ENCODE data around the gene LHFPL4. TPM values are rescaled to one million over a fixed set of nuclear protein-coding genes. Genes with fewer than 3 reads are reported as not detected.
A peak's percentile ranks its signal among the peaks of the same experiment; 100 is the strongest.
"Not testable (repeated sequence)": the region's sequence is repeated elsewhere in the genome, so short reads cannot be mapped to it uniquely, and the experiment has no call there.

The LHFPL4 gene
- total RNA-seq: not detected

- H3K4me1 Mint-ChIP-seq (ENCODE audit: low read depth): peaks cover 5% of the 10 kb centered on the region
- TF ChIP-seq, protein P1, sequence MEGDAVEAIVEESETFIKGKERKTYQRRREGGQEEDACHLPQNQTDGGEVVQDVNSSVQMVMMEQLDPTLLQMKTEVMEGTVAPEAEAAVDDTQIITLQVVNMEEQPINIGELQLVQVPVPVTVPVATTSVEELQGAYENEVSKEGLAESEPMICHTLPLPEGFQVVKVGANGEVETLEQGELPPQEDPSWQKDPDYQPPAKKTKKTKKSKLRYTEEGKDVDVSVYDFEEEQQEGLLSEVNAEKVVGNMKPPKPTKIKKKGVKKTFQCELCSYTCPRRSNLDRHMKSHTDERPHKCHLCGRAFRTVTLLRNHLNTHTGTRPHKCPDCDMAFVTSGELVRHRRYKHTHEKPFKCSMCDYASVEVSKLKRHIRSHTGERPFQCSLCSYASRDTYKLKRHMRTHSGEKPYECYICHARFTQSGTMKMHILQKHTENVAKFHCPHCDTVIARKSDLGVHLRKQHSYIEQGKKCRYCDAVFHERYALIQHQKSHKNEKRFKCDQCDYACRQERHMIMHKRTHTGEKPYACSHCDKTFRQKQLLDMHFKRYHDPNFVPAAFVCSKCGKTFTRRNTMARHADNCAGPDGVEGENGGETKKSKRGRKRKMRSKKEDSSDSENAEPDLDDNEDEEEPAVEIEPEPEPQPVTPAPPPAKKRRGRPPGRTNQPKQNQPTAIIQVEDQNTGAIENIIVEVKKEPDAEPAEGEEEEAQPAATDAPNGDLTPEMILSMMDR (IDR thresholded peaks at IDR 0.05): no peak
- H3K27ac Mint-ChIP-seq: no peak within 1 kb of the TSS
- H3K36me3 Mint-ChIP-seq (ENCODE audit: low read depth): peaks cover 2% of the 10 kb centered on the region
- peaks cover 46% of the 10 kb centered on the region for H3K27me3 Mint-ChIP-seq
- H3K4me3 Mint-ChIP-seq: no peak within 1 kb of the TSS
- peaks cover 7% of the 10 kb centered on the region for H3K9me3 Mint-ChIP-seq
- DNase-seq: no peak
- ATAC-seq: peak; percentile 20
- intact Hi-C loops (cut with micrococcal nuclease): no loop called here
- ChIA-PET POLR2A (no interaction called here), CTCF (no interaction called here)
Measured at GRCh38 chr3:9553021-9553947, at the start of gene LHFPL4. Gene LHFPL4 (minus strand): TSS chr3:9553822. CDS start chr3:9552679, 1,143 bp downstream.

DNA sequence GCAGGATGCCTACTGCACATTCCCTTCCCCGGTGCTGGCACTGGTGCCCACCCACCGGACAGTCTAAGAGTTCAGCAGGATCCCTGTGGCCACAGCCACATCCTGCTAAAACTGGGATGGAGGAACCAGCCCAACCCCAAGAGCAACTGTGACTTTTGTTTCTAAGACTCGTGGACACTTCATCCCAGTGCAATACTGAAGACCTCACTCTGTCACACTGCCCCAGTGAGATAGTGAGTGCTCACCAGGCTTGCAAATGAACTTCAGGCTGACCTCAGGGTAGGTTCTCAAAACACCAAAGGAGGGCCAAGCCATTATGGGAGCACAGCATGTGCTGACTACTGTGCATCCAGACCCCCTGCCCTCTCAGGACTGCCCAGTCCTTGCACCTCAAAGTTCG lies 49.0 kb upstream of the LHFPL4 start:
- Mint-ChIP-seq H3K27me3 (peaks cover 44% of the 10 kb centered on the region), H3K9me3 (peaks cover 9% of the 10 kb centered on the region), H3K36me3 (ENCODE audit: low read depth) (no peaks in the 10 kb centered on the region), H3K4me1 (ENCODE audit: low read depth) (peaks cover 2% of the 10 kb centered on the region), H3K27ac (no peak overlapping the region), H3K4me3 (no peak overlapping the region)
- CTCF ChIA-PET: no interaction called here
- intact Hi-C loops (cut with micrococcal nuclease): no loop called here
- TF ChIP-seq, protein P1 (IDR thresholded peaks at IDR 0.05): no peak
- ATAC-seq (no peak), DNase-seq (no peak)
- POLR2A ChIA-PET: no interaction called here

- H3K27ac Mint-ChIP-seq; H3K36me3 Mint-ChIP-seq (ENCODE audit: low read depth); intact Hi-C loops (cut with micrococcal nuclease); POLR2A ChIA-PET; H3K9me3 Mint-ChIP-seq; ATAC-seq; H3K4me3 Mint-ChIP-seq; H3K4me1 Mint-ChIP-seq (ENCODE audit: low read depth); DNase-seq; CTCF ChIA-PET: not testable (repeated sequence)
- H3K27me3 Mint-ChIP-seq: peaks cover 43% of the 10 kb centered on the region
Measured at GRCh38 chr3:9601006-9601581, 47.5 kb upstream of the LHFPL4 start.

GRCh38 chr3:9600597-9600996 lies 47.0 kb upstream of the LHFPL4 start:
- H3K27me3 Mint-ChIP-seq: peaks cover 42% of the 10 kb centered on the region
- no peak overlapping the region for H3K4me3 Mint-ChIP-seq
- TF ChIP-seq, protein P1 (IDR thresholded peaks at IDR 0.05): no peak
- H3K9me3 Mint-ChIP-seq: peaks cover 7% of the 10 kb centered on the region
- POLR2A ChIA-PET: no interaction called here
- peak; percentile 31 for DNase-seq
- H3K27ac Mint-ChIP-seq: no peak overlapping the region
- CTCF ChIA-PET: no interaction called here
- no peaks in the 10 kb centered on the region for H3K36me3 Mint-ChIP-seq (ENCODE audit: low read depth)
- H3K4me1 Mint-ChIP-seq (ENCODE audit: low read depth): peaks cover 2% of the 10 kb centered on the region
- ATAC-seq: peak; percentile 47
- intact Hi-C loops (cut with micrococcal nuclease): no loop called here

GRCh38 chr3:9598783-9599387 lies 45.3 kb upstream of the LHFPL4 start:
- intact Hi-C loops (cut with micrococcal nuclease): no loop called here
- no peaks in the 10 kb centered on the region for H3K36me3 Mint-ChIP-seq (ENCODE audit: low read depth)
- H3K4me3 Mint-ChIP-seq: no peak overlapping the region
- peaks cover 35% of the 10 kb centered on the region for H3K27me3 Mint-ChIP-seq
- POLR2A ChIA-PET: no interaction called here
- DNase-seq (no peak), ATAC-seq (no peak)
- CTCF ChIA-PET: interaction anchor here (1.4 kb wide), 1 partner anchor 96 kb away, joined by 5 read pairs; no protein-coding TSS in a partner anchor
- H3K9me3 Mint-ChIP-seq: no peaks in the 10 kb centered on the region
- H3K27ac Mint-ChIP-seq: no peak overlapping the region
- TF ChIP-seq, protein P1 (IDR thresholded peaks at IDR 0.05): no peak
- peaks cover 2% of the 10 kb centered on the region for H3K4me1 Mint-ChIP-seq (ENCODE audit: low read depth)
